ENCODE measurements around the gene DPYSL4.

The DPYSL4 gene

GRCh38 chr10:132151286-132151950 lies 35.3 kb upstream of the DPYSL4 start:
- no peaks in the 10 kb centered on the region for H3K27me3 ChIP-seq (ENCODE audit: control insufficient read depth in 1 of 2, insufficient read depth in 2 of 2, low read length in 2 of 2)
- no peaks in the 10 kb centered on the region for H3K4me1 ChIP-seq (ENCODE audit: control insufficient read depth, insufficient read depth, low read length)
- H3K9me3 ChIP-seq (ENCODE audit: control insufficient read depth in 2 of 2, low read length in 2 of 2): peaks cover 0 to 4% of the 10 kb centered on the region in 2 donors
- H3K36me3 ChIP-seq (ENCODE audit: control insufficient read depth in 2 of 2, insufficient read depth in 2 of 2, low read length in 2 of 2): peaks cover 0 to 2% of the 10 kb centered on the region in 2 donors
- no peak overlapping the region for H3K27ac ChIP-seq (ENCODE audit: low read length)
- H3K4me3 ChIP-seq (ENCODE audit: low read length in 2 of 2): no peak overlapping the region
- no peak overlapping the region for H3K9ac ChIP-seq (ENCODE audit: low read length in 2 of 2)

- H3K9me3 ChIP-seq (ENCODE audit: control insufficient read depth in 2 of 2, low read length in 2 of 2): peaks cover 0 to 4% of the 10 kb centered on the region in 2 donors
- no peaks in the 10 kb centered on the region for H3K4me1 ChIP-seq (ENCODE audit: control insufficient read depth, insufficient read depth, low read length)
- peaks cover 0 to 2% of the 10 kb centered on the region in 2 donors for H3K36me3 ChIP-seq (ENCODE audit: control insufficient read depth in 2 of 2, insufficient read depth in 2 of 2, low read length in 2 of 2)
- H3K9ac ChIP-seq (ENCODE audit: low read length in 2 of 2): no peak overlapping the region
- no peak overlapping the region for H3K4me3 ChIP-seq (ENCODE audit: low read length in 2 of 2)
- no peak overlapping the region for H3K27ac ChIP-seq (ENCODE audit: low read length)
- H3K27me3 ChIP-seq (ENCODE audit: control insufficient read depth in 1 of 2, insufficient read depth in 2 of 2, low read length in 2 of 2): no peaks in the 10 kb centered on the region
These were observed 34.7 kb upstream of the DPYSL4 start for GRCh38 chr10:132151951-132152505.

GRCh38 chr10:132152896-132153580 lies 33.7 kb upstream of the DPYSL4 start:
- peaks cover 0 to 2% of the 10 kb centered on the region in 2 donors for H3K36me3 ChIP-seq (ENCODE audit: control insufficient read depth in 2 of 2, insufficient read depth in 2 of 2, low read length in 2 of 2)

GRCh38 chr10:132153616-132154217 lies 33.0 kb upstream of the DPYSL4 start:
- H3K4me3 ChIP-seq (ENCODE audit: low read length in 2 of 2): no peak overlapping the region
- no peaks in the 10 kb centered on the region for H3K27me3 ChIP-seq (ENCODE audit: control insufficient read depth in 1 of 2, insufficient read depth in 2 of 2, low read length in 2 of 2)
- H3K36me3 ChIP-seq (ENCODE audit: control insufficient read depth in 2 of 2, insufficient read depth in 2 of 2, low read length in 2 of 2): peaks cover 0 to 2% of the 10 kb centered on the region in 2 donors
- H3K27ac ChIP-seq (ENCODE audit: low read length): no peak overlapping the region
- no peaks in the 10 kb centered on the region for H3K4me1 ChIP-seq (ENCODE audit: control insufficient read depth, insufficient read depth, low read length)
- no peak overlapping the region for H3K9ac ChIP-seq (ENCODE audit: low read length in 2 of 2)
- H3K9me3 ChIP-seq (ENCODE audit: control insufficient read depth in 2 of 2, low read length in 2 of 2): peaks cover 0 to 4% of the 10 kb centered on the region in 2 donors

More at GRCh38 chr10:132152896-132153580, 33.7 kb upstream of the DPYSL4 start:
- H3K9me3 ChIP-seq (ENCODE audit: control insufficient read depth in 2 of 2, low read length in 2 of 2): peaks cover 0 to 4% of the 10 kb centered on the region in 2 donors
- no peak overlapping the region for H3K27ac ChIP-seq (ENCODE audit: low read length)
- no peak overlapping the region for H3K4me3 ChIP-seq (ENCODE audit: low read length in 2 of 2)
- no peak overlapping the region for H3K9ac ChIP-seq (ENCODE audit: low read length in 2 of 2)
- no peaks in the 10 kb centered on the region for H3K4me1 ChIP-seq (ENCODE audit: control insufficient read depth, insufficient read depth, low read length)
- no peaks in the 10 kb centered on the region for H3K27me3 ChIP-seq (ENCODE audit: control insufficient read depth in 1 of 2, insufficient read depth in 2 of 2, low read length in 2 of 2)

GRCh38 chr10:132154440-132154839 lies 32.3 kb upstream of the DPYSL4 start:
- Histone ChIP-seq H3K4me3 (ENCODE audit: low read length in 2 of 2) (no peak overlapping the region), H3K9me3 (ENCODE audit: control insufficient read depth in 2 of 2, low read length in 2 of 2) (peaks cover 0 to 4% of the 10 kb centered on the region in 2 donors), H3K27ac (ENCODE audit: low read length) (no peak overlapping the region), H3K4me1 (ENCODE audit: control insufficient read depth, insufficient read depth, low read length) (no peaks in the 10 kb centered on the region), H3K27me3 (ENCODE audit: control insufficient read depth in 1 of 2, insufficient read depth in 2 of 2, low read length in 2 of 2) (no peaks in the 10 kb centered on the region), H3K9ac (ENCODE audit: low read length in 2 of 2) (no peak overlapping the region), H3K36me3 (ENCODE audit: control insufficient read depth in 2 of 2, insufficient read depth in 2 of 2, low read length in 2 of 2) (peaks cover 0 to 2% of the 10 kb centered on the region in 2 donors)

- Histone ChIP-seq H3K9ac (ENCODE audit: low read length in 2 of 2) (no peak overlapping the region), H3K27ac (ENCODE audit: low read length) (no peak overlapping the region), H3K27me3 (ENCODE audit: control insufficient read depth in 1 of 2, insufficient read depth in 2 of 2, low read length in 2 of 2) (no peaks in the 10 kb centered on the region), H3K4me3 (ENCODE audit: low read length in 2 of 2) (no peak overlapping the region), H3K36me3 (ENCODE audit: control insufficient read depth in 2 of 2, insufficient read depth in 2 of 2, low read length in 2 of 2) (peaks cover 0 to 2% of the 10 kb centered on the region in 2 donors), H3K4me1 (ENCODE audit: control insufficient read depth, insufficient read depth, low read length) (no peaks in the 10 kb centered on the region), H3K9me3 (ENCODE audit: control insufficient read depth in 2 of 2, low read length in 2 of 2) (peaks cover 0 to 4% of the 10 kb centered on the region in 2 donors)
These were observed 31.8 kb upstream of the DPYSL4 start for GRCh38 chr10:132154931-132155330.

GRCh38 chr10:132155723-132156381 lies 30.9 kb upstream of the DPYSL4 start:
- Histone ChIP-seq H3K4me3 (ENCODE audit: low read length in 2 of 2) (no peak overlapping the region), H3K27ac (ENCODE audit: low read length) (no peak overlapping the region), H3K27me3 (ENCODE audit: control insufficient read depth in 1 of 2, insufficient read depth in 2 of 2, low read length in 2 of 2) (no peaks in the 10 kb centered on the region), H3K9me3 (ENCODE audit: control insufficient read depth in 2 of 2, low read length in 2 of 2) (peaks cover 0 to 4% of the 10 kb centered on the region in 2 donors), H3K9ac (ENCODE audit: low read length in 2 of 2) (no peak overlapping the region), H3K36me3 (ENCODE audit: control insufficient read depth in 2 of 2, insufficient read depth in 2 of 2, low read length in 2 of 2) (peaks cover 0 to 2% of the 10 kb centered on the region in 2 donors), H3K4me1 (ENCODE audit: control insufficient read depth, insufficient read depth, low read length) (no peaks in the 10 kb centered on the region)

- H3K9ac ChIP-seq (ENCODE audit: low read length in 2 of 2): no peak overlapping the region
- no peak overlapping the region for H3K27ac ChIP-seq (ENCODE audit: low read length)
- peaks cover 0 to 2% of the 10 kb centered on the region in 2 donors for H3K36me3 ChIP-seq (ENCODE audit: control insufficient read depth in 2 of 2, insufficient read depth in 2 of 2, low read length in 2 of 2)
- no peaks in the 10 kb centered on the region for H3K4me1 ChIP-seq (ENCODE audit: control insufficient read depth, insufficient read depth, low read length)
- H3K4me3 ChIP-seq (ENCODE audit: low read length in 2 of 2): no peak overlapping the region
- H3K27me3 ChIP-seq (ENCODE audit: control insufficient read depth in 1 of 2, insufficient read depth in 2 of 2, low read length in 2 of 2): no peaks in the 10 kb centered on the region
- peaks cover 0 to 4% of the 10 kb centered on the region in 2 donors for H3K9me3 ChIP-seq (ENCODE audit: control insufficient read depth in 2 of 2, low read length in 2 of 2)
These were observed 30.4 kb upstream of the DPYSL4 start for GRCh38 chr10:132156382-132156781.

- H3K4me1 ChIP-seq (ENCODE audit: control insufficient read depth, insufficient read depth, low read length): no peaks in the 10 kb centered on the region
- no peak overlapping the region for H3K9ac ChIP-seq (ENCODE audit: low read length in 2 of 2)
- no peak overlapping the region for H3K4me3 ChIP-seq (ENCODE audit: low read length in 2 of 2)
- no peaks in the 10 kb centered on the region for H3K27me3 ChIP-seq (ENCODE audit: control insufficient read depth in 1 of 2, insufficient read depth in 2 of 2, low read length in 2 of 2)
- peaks cover 0 to 2% of the 10 kb centered on the region in 2 donors for H3K36me3 ChIP-seq (ENCODE audit: control insufficient read depth in 2 of 2, insufficient read depth in 2 of 2, low read length in 2 of 2)
- H3K9me3 ChIP-seq (ENCODE audit: control insufficient read depth in 2 of 2, low read length in 2 of 2): peaks cover 0 to 4% of the 10 kb centered on the region in 2 donors
- H3K27ac ChIP-seq (ENCODE audit: low read length): no peak overlapping the region
These were observed 29.6 kb upstream of the DPYSL4 start for GRCh38 chr10:132157101-132157500.

GRCh38 chr10:132158122-132158741 lies 28.5 kb upstream of the DPYSL4 start:
- no peaks in the 10 kb centered on the region for H3K27me3 ChIP-seq (ENCODE audit: control insufficient read depth in 1 of 2, insufficient read depth in 2 of 2, low read length in 2 of 2)
- no peak overlapping the region for H3K27ac ChIP-seq (ENCODE audit: low read length)
- H3K4me1 ChIP-seq (ENCODE audit: control insufficient read depth, insufficient read depth, low read length): no peaks in the 10 kb centered on the region
- H3K9ac ChIP-seq (ENCODE audit: low read length in 2 of 2): no peak overlapping the region
- H3K9me3 ChIP-seq (ENCODE audit: control insufficient read depth in 2 of 2, low read length in 2 of 2): peaks cover 0 to 4% of the 10 kb centered on the region in 2 donors
- peaks cover 0 to 2% of the 10 kb centered on the region in 2 donors for H3K36me3 ChIP-seq (ENCODE audit: control insufficient read depth in 2 of 2, insufficient read depth in 2 of 2, low read length in 2 of 2)
- no peak overlapping the region for H3K4me3 ChIP-seq (ENCODE audit: low read length in 2 of 2)
